ENCODE results near the gene IQGAP3.
A peak's percentile ranks its signal among the peaks of the same experiment; 100 is the strongest.

The IQGAP3 gene

DNA sequence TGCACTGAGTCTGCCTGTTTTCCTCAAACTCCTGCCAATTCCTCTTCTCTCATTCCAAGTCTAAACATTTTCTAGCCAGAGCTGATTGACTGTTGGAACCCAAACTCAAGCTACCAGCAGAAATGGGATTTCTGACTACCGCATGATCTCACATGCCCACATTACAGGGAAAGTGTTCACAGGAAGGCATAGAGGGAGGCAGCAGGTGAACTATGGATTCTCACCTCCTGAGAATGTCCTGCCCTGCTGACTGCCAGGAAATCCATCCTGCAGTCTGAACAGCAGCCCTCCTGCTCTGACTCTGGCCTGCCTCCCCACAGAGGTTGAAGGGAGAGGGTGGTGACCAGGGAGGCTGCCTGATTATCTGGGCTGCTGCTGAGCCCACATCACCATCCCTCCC lies 22.5 kb downstream of the IQGAP3 start:
- TF ChIP-seq, protein P1, sequence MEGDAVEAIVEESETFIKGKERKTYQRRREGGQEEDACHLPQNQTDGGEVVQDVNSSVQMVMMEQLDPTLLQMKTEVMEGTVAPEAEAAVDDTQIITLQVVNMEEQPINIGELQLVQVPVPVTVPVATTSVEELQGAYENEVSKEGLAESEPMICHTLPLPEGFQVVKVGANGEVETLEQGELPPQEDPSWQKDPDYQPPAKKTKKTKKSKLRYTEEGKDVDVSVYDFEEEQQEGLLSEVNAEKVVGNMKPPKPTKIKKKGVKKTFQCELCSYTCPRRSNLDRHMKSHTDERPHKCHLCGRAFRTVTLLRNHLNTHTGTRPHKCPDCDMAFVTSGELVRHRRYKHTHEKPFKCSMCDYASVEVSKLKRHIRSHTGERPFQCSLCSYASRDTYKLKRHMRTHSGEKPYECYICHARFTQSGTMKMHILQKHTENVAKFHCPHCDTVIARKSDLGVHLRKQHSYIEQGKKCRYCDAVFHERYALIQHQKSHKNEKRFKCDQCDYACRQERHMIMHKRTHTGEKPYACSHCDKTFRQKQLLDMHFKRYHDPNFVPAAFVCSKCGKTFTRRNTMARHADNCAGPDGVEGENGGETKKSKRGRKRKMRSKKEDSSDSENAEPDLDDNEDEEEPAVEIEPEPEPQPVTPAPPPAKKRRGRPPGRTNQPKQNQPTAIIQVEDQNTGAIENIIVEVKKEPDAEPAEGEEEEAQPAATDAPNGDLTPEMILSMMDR (IDR thresholded peaks at IDR 0.05; ENCODE audit: low read length, missing control alignments): no peak
- no peak overlapping the region for H3K4me3 ChIP-seq (replicated peaks; ENCODE audit: low read depth, low read length)
- DNase-seq (ENCODE audit: low read depth): no peak

DNA sequence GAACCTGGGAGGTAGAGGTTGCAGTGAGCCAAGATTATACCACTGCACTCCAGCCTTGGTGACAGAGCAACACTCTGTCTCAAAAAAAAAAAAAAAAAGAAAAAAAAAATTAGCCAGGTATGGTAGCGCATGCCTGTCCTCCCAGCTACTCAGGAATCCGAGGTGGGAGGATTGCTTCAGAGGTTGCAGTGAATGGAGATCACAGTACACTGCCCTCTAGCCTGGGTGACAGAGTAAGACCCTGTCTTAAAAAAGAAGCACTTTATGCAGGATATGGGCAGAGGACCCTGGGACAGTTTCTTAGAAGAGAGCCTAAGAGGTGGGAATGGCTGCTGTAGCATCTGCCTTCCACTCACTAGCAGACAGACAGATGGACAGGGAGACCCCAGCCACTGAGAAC lies 23.0 kb downstream of the IQGAP3 start:
- no peak for DNase-seq (ENCODE audit: low read depth)
- TF ChIP-seq, protein P1 (IDR thresholded peaks at IDR 0.05; ENCODE audit: low read length, missing control alignments): no peak

DNA sequence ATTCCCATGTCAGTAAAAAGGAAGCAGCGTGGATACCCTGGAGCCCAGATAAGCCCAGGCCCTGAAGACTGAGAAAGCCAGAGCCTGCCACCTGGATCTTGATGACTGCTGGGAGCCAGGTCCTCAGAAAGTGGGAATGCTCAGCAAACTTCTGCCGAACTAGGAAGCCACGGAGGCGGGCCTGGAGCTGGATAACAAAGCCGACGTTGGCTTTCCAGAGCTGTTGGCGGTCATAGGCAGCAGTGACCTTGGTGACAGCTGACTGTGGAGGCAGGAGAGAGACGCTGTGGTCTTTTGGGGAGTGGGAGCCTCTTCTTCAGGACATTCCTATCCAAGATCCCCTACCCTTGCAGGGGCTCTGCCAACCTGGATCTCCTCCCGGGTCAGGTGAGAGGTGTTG lies 24.4 kb downstream of the IQGAP3 start:
- TF ChIP-seq, protein P1 (IDR thresholded peaks at IDR 0.05; ENCODE audit: low read length, missing control alignments): no peak

More for the DNA sequence above, 23.0 kb downstream of the IQGAP3 start:
- no peak overlapping the region for H3K4me3 ChIP-seq (replicated peaks; ENCODE audit: low read depth, low read length)

DNA sequence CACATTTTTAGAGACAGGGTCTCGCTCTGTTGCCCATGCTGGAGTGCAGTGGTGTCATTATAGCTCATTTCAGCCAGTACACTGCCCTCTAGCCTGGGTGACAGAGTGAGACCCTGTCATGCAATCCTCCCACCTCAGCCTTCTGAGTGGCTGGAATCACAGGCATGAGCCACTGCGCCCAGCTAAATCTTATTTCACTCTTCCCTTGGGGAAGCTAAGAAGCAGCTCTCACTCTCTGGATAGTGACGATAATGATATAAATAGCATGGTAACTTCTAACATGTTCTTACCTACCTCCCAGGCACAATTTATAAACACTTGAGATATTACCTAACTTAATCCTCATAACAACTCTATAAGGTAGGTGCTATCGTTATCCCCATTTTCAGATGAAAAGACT lies 24.9 kb downstream of the IQGAP3 start:
- no peak overlapping the region for H3K4me3 ChIP-seq (replicated peaks; ENCODE audit: low read depth, low read length)
- TF ChIP-seq, protein P1 (IDR thresholded peaks at IDR 0.05; ENCODE audit: low read length, missing control alignments): no peak
- DNase-seq (ENCODE audit: low read depth): no peak

More for the DNA sequence above, 24.4 kb downstream of the IQGAP3 start:
- no peak overlapping the region for H3K4me3 ChIP-seq (replicated peaks; ENCODE audit: low read depth, low read length)
- no peak for DNase-seq (ENCODE audit: low read depth)

DNA sequence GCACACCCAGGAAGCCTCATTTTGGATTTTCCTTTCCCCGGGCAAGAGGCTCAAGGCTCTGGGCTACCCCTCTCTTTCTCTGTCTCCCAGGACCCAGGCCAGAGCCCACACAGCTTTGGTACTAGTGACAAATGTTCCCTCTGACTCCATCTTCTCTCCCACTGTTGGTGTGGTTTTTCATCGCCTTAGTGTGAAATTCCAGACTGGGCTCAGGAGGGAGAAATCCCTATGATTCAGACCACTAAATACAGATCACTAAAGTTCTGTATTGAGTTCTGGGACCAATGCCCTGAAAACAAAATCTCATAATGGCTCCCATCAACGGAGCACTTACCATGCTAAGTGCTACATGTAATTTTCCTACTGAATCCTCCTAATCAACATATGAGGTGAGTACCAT lies 26.1 kb downstream of the IQGAP3 start:
- no peak overlapping the region for H3K4me3 ChIP-seq (replicated peaks; ENCODE audit: low read depth, low read length)
- no peak for DNase-seq (ENCODE audit: low read depth)
- TF ChIP-seq, protein P1 (IDR thresholded peaks at IDR 0.05; ENCODE audit: low read length, missing control alignments): no peak

DNA sequence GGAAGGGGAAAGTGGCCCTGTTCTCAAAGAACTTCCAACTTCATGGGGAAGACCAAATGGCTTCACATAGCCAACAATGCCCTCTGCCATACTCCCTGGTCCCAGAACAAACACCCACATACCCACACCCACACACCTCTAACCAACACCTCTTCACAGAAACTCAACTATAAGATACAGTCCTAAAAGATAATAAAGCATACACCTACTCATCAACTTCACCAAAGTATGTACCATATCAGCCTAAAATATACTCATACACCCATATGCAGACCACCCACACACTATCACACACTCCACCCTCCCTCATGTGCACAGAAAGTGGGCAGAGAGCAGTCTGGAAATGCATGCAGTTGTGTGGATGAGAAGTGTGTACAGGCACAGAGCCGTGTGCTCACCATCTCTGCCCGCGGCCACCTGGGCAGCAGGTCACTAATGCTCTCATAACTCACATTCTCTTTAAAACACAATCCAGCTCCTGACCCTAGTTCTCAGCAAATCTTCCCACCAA lies 27.7 kb downstream of the IQGAP3 start:
- DNase-seq (ENCODE audit: low read depth): no peak
- TF ChIP-seq, protein P1 (IDR thresholded peaks at IDR 0.05; ENCODE audit: low read length, missing control alignments): no peak
- H3K4me3 ChIP-seq (replicated peaks; ENCODE audit: low read depth, low read length): no peak overlapping the region

DNA sequence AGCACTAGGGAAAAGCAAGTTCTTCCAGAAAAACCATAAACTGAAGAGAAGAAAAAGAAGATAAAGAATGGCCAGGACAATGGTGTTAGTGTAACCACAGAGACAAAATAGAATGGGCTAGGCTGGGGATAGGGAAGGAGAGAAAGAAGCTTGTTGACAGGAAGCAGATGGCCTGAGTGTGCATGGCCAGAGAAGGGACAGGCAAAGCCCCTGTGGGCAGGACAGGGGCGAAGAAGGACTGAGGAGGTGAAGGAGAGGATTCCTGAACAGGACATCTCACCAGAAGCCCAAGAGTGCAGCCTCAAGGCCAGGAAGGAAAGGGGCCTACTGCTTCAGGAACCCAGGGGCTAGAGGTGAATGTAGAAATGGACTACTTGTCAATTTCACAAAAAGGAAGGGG lies 29.3 kb downstream of the IQGAP3 start:
- H3K4me3 ChIP-seq (replicated peaks; ENCODE audit: low read depth, low read length): no peak overlapping the region
- peak; percentile 8 for DNase-seq (ENCODE audit: low read depth)
- TF ChIP-seq, protein P1 (IDR thresholded peaks at IDR 0.05; ENCODE audit: low read length, missing control alignments): no peak
